GM12874 (cell line): ENCODE data around the gene MAMLD1.

Source experiments
- CTCF ChIP-seq: IDR thresholded peaks from 2 replicates; pipeline ENCODE4 v1.5.1; 2011; ENCODE audit warnings: low read depth, mild to moderate bottlenecking, control low read depth, low read length, moderate library complexity; ENCODE audit not compliant: insufficient read depth

MAMLD1 gene

GRCh38 chrX:150506020-150506419 lies 142.9 kb downstream of the MAMLD1 start:
- TF ChIP-seq CTCF, result no peak

GRCh38 chrX:150506486-150506885 lies 143.4 kb downstream of the MAMLD1 start:
- TF ChIP-seq CTCF, result no peak

- no peak for TF ChIP-seq CTCF
These were observed 144.2 kb downstream of the MAMLD1 start for GRCh38 chrX:150507251-150507856.

GRCh38 chrX:150508018-150508417 lies 144.9 kb downstream of the MAMLD1 start:
- no peak for TF ChIP-seq CTCF

GRCh38 chrX:150508451-150509367 lies 145.6 kb downstream of the MAMLD1 start:
- no peak for TF ChIP-seq CTCF

GRCh38 chrX:150509703-150510102 lies 146.6 kb downstream of the MAMLD1 start:
- no peak for TF ChIP-seq CTCF

- no peak for TF ChIP-seq CTCF
These were observed 149.4 kb downstream of the MAMLD1 start for GRCh38 chrX:150512461-150512901.
